ENCODE data around the gene HSPA1A. TPM values are rescaled to one million over a fixed set of nuclear protein-coding genes. Genes with fewer than 3 reads are reported as not detected.

The HSPA1A gene
- total RNA-seq, 2 experiments from 2014 or later, result 89.8 to 92.7 TPM

DNA sequence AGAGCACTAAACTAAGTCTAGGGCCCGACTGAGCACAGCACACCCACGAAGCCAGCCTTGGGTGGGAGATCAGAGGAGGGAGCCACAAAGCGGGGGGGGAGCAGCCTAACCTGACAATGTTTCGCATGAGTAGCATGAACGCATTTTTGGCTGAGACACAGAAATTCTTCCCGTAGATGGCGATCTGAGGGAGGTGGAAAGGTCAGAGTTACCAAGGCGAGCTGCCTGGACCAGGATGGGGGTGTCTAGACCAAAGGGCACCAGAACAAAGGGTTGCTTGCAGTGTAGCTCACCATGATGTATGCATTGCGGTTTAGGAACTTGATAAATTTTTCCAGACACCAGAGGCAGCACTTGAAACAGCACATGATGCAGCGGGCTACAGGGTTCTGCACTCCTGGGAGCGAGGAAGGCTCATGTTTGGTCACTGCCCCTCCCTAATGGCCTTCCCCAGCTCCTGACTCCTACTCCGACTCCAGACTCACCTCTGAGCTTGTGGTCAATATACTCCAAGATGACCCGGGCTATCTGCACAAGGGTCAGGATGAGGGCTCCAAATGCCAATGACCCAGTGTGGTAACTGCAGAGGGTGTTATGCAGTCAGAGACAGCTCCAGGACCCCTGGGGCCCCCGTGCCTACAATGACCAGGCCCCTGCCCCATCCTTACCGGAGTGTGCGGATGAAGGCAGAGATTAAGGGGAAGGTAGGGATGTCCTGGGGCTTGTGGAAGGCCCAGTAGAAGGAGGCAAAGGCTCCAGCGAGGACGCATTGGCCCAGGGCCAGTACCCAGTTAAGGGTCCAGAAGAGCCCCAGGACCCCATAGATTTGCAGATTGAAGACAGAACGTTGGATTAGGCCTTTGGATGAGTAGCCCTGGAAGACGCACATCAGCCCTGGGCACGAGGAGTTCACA lies 50.1 kb downstream of the HSPA1A start:
- ChIA-PET POLR2A (no interaction called here), CTCF (interaction anchor here (0.7 to 2.0 kb wide), 3 partner anchors 11 to 179 kb away, joined by 3 to 7 read pairs (median 4); no protein-coding TSS in a partner anchor)
- no peaks in the 10 kb centered on the region for H3K27me3 Mint-ChIP-seq
- no peaks in the 10 kb centered on the region for H3K9me3 Mint-ChIP-seq
- peak overlapping the region; percentile 45 for H3K4me3 Mint-ChIP-seq
- H3K36me3 Mint-ChIP-seq (ENCODE audit: low read depth), result no peaks in the 10 kb centered on the region
- H3K27ac Mint-ChIP-seq, result peak overlapping the region; percentile 59
- peaks cover 27% of the 10 kb centered on the region for H3K4me1 Mint-ChIP-seq
- DNase-seq, result no peak

Other genes with a start within 250 kb of the HSPA1A start
- gene LTA, start 243.3 kb upstream of the HSPA1A start, total RNA-seq, result 10 to 100 TPM; 20.9 to 27.0 TPM
- 10 to 100 TPM; 46.5 to 47.1 TPM for gene TNF, start 240.0 kb upstream of the HSPA1A start, total RNA-seq
- 100 to 1,000 TPM; 585 to 747 TPM for gene LTB, start 233.1 kb upstream of the HSPA1A start, total RNA-seq
- 10 to 100 TPM; 33.3 to 36.8 TPM for gene LST1, start 229.3 kb upstream of the HSPA1A start, total RNA-seq
- 10 to 100 TPM; 20.0 to 23.8 TPM for gene NCR3, start 222.5 kb upstream of the HSPA1A start, total RNA-seq
- gene AIF1, start 200.3 kb upstream of the HSPA1A start, total RNA-seq, result 10 to 100 TPM; 48.0 to 54.2 TPM
- 100 to 1,000 TPM; 240 to 246 TPM for gene PRRC2A, start 194.8 kb upstream of the HSPA1A start, total RNA-seq
- gene BAG6, start 162.9 kb upstream of the HSPA1A start, total RNA-seq, result 100 to 1,000 TPM; 268 to 286 TPM
- 1 to 10 TPM; 3.9 to 4.5 TPM for gene APOM, start 159.6 kb upstream of the HSPA1A start, total RNA-seq
- gene C6orf47, start 154.8 kb upstream of the HSPA1A start, total RNA-seq, result 10 to 100 TPM; 20.2 to 20.9 TPM
- gene GPANK1, start 150.5 kb upstream of the HSPA1A start, total RNA-seq, result 10 to 100 TPM; 34.4 to 42.9 TPM
- gene CSNK2B, start 149.5 kb upstream of the HSPA1A start, total RNA-seq, result 100 to 1,000 TPM; 218 to 273 TPM
- 10 to 100 TPM; 26.0 to 27.4 TPM for gene LY6G5B, start 145.6 kb upstream of the HSPA1A start, total RNA-seq
- gene LY6G5C, start 134.5 kb upstream of the HSPA1A start, total RNA-seq, result 1 to 10 TPM; 1.7 to 2.1 TPM
- gene ABHD16A, start 112.2 kb upstream of the HSPA1A start, total RNA-seq, result 10 to 100 TPM; 47.2 to 54.1 TPM
- not detected for gene LY6G6F, start 108.7 kb upstream of the HSPA1A start, total RNA-seq
- not detected for gene LY6G6D, start 100.2 kb upstream of the HSPA1A start, total RNA-seq
- gene LY6G6C, start 93.8 kb upstream of the HSPA1A start, total RNA-seq, result not detected
- gene MPIG6B, start 92.2 kb upstream of the HSPA1A start, total RNA-seq, result under 1 TPM; 0.15 to 0.19 TPM
- 10 to 100 TPM; 13.3 to 15.4 TPM for gene DDAH2, start 86.2 kb upstream of the HSPA1A start, total RNA-seq
- 100 to 1,000 TPM; 525 to 561 TPM for gene CLIC1, start 79.0 kb upstream of the HSPA1A start, total RNA-seq
- 10 to 100 TPM; 56.1 to 58.0 TPM for gene MSH5, start 75.5 kb upstream of the HSPA1A start, total RNA-seq
- 10 to 100 TPM in 1 of 2 experiments, 1 to 10 TPM in 1; 9.8 to 12.0 TPM for gene SAPCD1, start 52.9 kb upstream of the HSPA1A start, total RNA-seq
- gene VWA7, start 38.2 kb upstream of the HSPA1A start, total RNA-seq, result 1 to 10 TPM; 5.2 to 5.4 TPM
- gene VARS1, start 19.8 kb upstream of the HSPA1A start, total RNA-seq, result 100 to 1,000 TPM in 1 of 2 experiments, 10 to 100 TPM in 1; 85.0 to 100 TPM
- 100 to 1,000 TPM; 103 to 109 TPM for gene LSM2, start 8.6 kb upstream of the HSPA1A start, total RNA-seq
- 1 to 10 TPM; 3.3 to 3.5 TPM for gene HSPA1L, start 260 bp upstream of the HSPA1A start, total RNA-seq
- 10 to 100 TPM; 44.0 to 47.2 TPM for gene HSPA1B, start 12.2 kb downstream of the HSPA1A start, total RNA-seq
- gene NEU1, start 47.3 kb downstream of the HSPA1A start, total RNA-seq, result 10 to 100 TPM; 16.7 to 17.0 TPM
- gene SLC44A4, start 63.5 kb downstream of the HSPA1A start, total RNA-seq, result under 1 TPM in 1 of 2 experiments, not detected in 1; 0.15 TPM
- gene EHMT2, start 82.2 kb downstream of the HSPA1A start, total RNA-seq, result 10 to 100 TPM; 70.4 to 71.6 TPM
- gene ZBTB12, start 86.5 kb downstream of the HSPA1A start, total RNA-seq, result 1 to 10 TPM; 1.3 to 1.8 TPM
- 1 to 10 TPM in 1 of 2 experiments, under 1 TPM in 1; 0.57 to 1.3 TPM for gene C2, start 112.2 kb downstream of the HSPA1A start, total RNA-seq
- under 1 TPM in 1 of 2 experiments, not detected in 1; 0.37 TPM for gene CFB, start 130.6 kb downstream of the HSPA1A start, total RNA-seq
- 10 to 100 TPM; 65.2 to 72.3 TPM for gene NELFE, start 143.4 kb downstream of the HSPA1A start, total RNA-seq
- gene SKIC2, start 143.6 kb downstream of the HSPA1A start, total RNA-seq, result 100 to 1,000 TPM in 1 of 2 experiments, 10 to 100 TPM in 1; 88.0 to 101 TPM
- gene DXO, start 156.6 kb downstream of the HSPA1A start, total RNA-seq, result 10 to 100 TPM; 20.4 to 21.8 TPM
- gene C4A, start 166.5 kb downstream of the HSPA1A start, total RNA-seq, result 1 to 10 TPM; 3.0 to 4.2 TPM
- gene C4B, start 199.3 kb downstream of the HSPA1A start, total RNA-seq, result 1 to 10 TPM; 2.0 to 2.2 TPM
- gene CYP21A2, start 222.9 kb downstream of the HSPA1A start, total RNA-seq, result under 1 TPM in 1 of 2 experiments, not detected in 1; 0.12 TPM

Measured in activated CD4-positive, alpha-beta T cell treated with anti-CD3 and anti-CD28 coated beads, Interleukin-2, amount 10 ng/mL, durations not matched to agents 7 days and 5 days (primary cell).